ENCODE data around the gene RLF. TPM values are rescaled to one million over a fixed set of nuclear protein-coding genes. Genes with fewer than 3 reads are reported as not detected.

Gene RLF
- total and polyA plus RNA-seq, 9 of the 15 experiments (the other 6 are each of a cell fraction or from before 2014, with no cell fraction given) = 3.6 to 35.0 (median 21.2) TPM

DNA sequence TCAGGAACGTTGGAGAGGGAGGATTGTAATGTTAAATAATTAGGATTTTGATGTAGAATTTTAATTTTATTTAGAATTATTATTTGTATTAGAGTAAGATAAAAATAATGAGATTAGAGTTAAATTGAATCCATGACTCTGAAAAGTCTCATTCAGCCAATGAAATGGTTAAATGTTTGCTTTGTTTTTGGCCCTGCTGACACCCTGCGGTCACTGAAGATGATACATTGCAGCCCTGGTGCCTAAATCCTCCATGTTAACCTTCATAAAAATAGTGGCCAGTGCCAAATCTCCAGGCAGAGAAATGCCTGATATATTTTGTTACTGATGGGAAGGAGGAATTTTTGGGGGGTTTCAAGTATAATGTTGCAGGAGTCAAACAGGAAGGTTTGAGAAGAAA is 27.3 kb upstream of the RLF start (continued):
- TF ChIP-seq, protein P1, sequence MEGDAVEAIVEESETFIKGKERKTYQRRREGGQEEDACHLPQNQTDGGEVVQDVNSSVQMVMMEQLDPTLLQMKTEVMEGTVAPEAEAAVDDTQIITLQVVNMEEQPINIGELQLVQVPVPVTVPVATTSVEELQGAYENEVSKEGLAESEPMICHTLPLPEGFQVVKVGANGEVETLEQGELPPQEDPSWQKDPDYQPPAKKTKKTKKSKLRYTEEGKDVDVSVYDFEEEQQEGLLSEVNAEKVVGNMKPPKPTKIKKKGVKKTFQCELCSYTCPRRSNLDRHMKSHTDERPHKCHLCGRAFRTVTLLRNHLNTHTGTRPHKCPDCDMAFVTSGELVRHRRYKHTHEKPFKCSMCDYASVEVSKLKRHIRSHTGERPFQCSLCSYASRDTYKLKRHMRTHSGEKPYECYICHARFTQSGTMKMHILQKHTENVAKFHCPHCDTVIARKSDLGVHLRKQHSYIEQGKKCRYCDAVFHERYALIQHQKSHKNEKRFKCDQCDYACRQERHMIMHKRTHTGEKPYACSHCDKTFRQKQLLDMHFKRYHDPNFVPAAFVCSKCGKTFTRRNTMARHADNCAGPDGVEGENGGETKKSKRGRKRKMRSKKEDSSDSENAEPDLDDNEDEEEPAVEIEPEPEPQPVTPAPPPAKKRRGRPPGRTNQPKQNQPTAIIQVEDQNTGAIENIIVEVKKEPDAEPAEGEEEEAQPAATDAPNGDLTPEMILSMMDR (IDR thresholded peaks at IDR 0.05 in 2 of 3, conservative IDR thresholded peaks at IDR 0.05 in 1 of 3; ENCODE audit: insufficient read depth in 2 of 3, low read depth in 1 of 3, low read length in 3 of 3) = peak; percentile 20 to 41 (median 25); a peak in 2 of 6 replicates
- no peak for TF ChIP-seq ZNF134 (CRISPR knock-in tag; conservative IDR thresholded peaks at IDR 0.05)
- TF ChIP-seq RAD21 (CRISPR knock-in tag; conservative IDR thresholded peaks at IDR 0.05 in 1 of 2, IDR thresholded peaks at IDR 0.05 in 1 of 2) = peak in 1 of 2 experiments; percentile 21; a peak in 1 of 4 replicates
- no peak for TF ChIP-seq ARID1B (IDR thresholded peaks at IDR 0.05)

DNA sequence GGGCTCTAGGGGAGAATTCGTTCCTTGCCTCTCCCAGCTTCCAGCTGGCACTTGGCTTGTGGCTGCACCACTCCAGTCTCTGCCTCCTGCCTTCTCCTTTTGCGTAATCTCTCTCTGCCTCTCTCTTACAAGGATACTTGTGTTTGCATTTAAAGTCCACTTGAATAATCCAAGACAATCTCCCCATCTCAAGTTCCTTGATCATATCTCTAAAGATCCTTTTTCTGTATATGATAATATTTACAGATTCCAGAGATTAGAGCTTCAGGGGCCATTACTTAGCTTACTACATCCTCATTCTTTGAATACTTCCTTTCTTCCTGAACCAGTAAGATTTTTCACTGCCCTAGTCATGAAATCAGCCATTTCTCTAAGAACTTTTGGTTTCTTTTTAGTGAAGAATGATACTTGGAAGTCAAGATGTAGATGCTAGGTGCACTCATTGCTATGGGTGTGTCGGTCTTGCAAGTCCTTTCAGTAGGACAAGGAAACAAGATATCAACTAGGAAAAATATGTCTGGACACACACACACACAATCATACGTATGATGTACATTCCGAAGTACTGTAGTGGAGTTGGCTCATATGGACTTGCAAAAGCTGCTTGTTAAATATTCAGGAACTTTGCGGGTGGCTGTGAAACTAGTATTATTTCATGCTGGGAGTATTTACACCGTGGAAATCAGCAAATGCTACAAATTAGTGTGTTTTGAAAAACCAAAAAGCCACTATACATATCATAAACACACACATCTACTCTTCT is 20.8 kb upstream of the RLF start:
- no peaks in the 10 kb centered on the region for H3K9me1 ChIP-seq (ENCODE audit: control insufficient read depth, insufficient read depth, low read length)
- peaks cover 4 to 7% of the 10 kb centered on the region in 2 experiments; a peak in 2 of 5 replicates for H3K27me3 ChIP-seq (ENCODE audit: control insufficient read depth in 2 of 2, insufficient read depth in 2 of 2, low read length in 2 of 2)
- intact Hi-C loops (cut with micrococcal nuclease) (loop anchor here (5.0 kb wide), 2 partner anchors 58 to 707 kb away; no protein-coding TSS in a partner anchor), in situ Hi-C loops (cut with MboI) (no loop called here)
- no peaks in the 10 kb centered on the region for H3K36me3 ChIP-seq (ENCODE audit: control insufficient read depth, insufficient read depth, low read length)
- H3K79me2 ChIP-seq (ENCODE audit: control insufficient read depth, insufficient read depth, low read length) = no peaks in the 10 kb centered on the region
- H3K9ac ChIP-seq (ENCODE audit: insufficient read depth in 1 of 2, low read depth in 2 of 2, low read length in 2 of 2) = no peak overlapping the region
- FAIRE-seq (no peak), DNase-seq (ENCODE audit: extremely low read depth in 1 of 4, low spot score in 3 of 4) (no peak), ATAC-seq (no peak)
- no peak overlapping the region for H3K4me2 ChIP-seq (ENCODE audit: insufficient read depth, low read length)
- H3K4me1 ChIP-seq (replicated peaks in 1 of 2; ENCODE audit: control insufficient read depth in 2 of 2, insufficient read depth in 2 of 2, low read length in 2 of 2) = no peaks in the 10 kb centered on the region
- no peak overlapping the region for H3K27ac ChIP-seq (ENCODE audit: extremely low read depth, low read depth, low read length)
- BruUV-seq (replicated peaks) = no TSS peak
- peak overlapping the region; percentile 10; the same call in 1 of the 2 replicates for H2AFZ ChIP-seq (ENCODE audit: low read depth, low read length)
- no peaks in the 10 kb centered on the region for H3K9me3 ChIP-seq (replicated peaks; ENCODE audit: control insufficient read depth, insufficient read depth, low read depth, low read length)
- POLR2A ChIA-PET = interaction anchor here (0.5 to 0.9 kb wide), 5 partner anchors 12 to 287 kb away, joined by 3 to 4 read pairs (median 3); no protein-coding TSS in a partner anchor
- WGBS (ENCODE audit: insufficient coverage, low coverage, missing lambda C conversion rate) = 22% methylated on average over 7 of the region's 7 CpGs
- H3K4me3 ChIP-seq = no peak overlapping the region
- TF ChIP-seq CEBPB (tag; IDR thresholded peaks at IDR 0.05) = peak; percentile 39; the same call in 1 of the 2 replicates
- no peak for TF ChIP-seq NFRKB (IDR thresholded peaks at IDR 0.05; ENCODE audit: low read depth)
- peak; percentile 28; the same call in 1 of the 2 replicates for TF ChIP-seq GATA2 (CRISPR knock-in tag; IDR thresholded peaks at IDR 0.05)
- CTCF ChIA-PET (ENCODE audit: low intra/inter-chr PET ratio) = interaction anchor here (1.0 kb wide), 1 partner anchor 264 kb away, joined by 5 read pairs; no protein-coding TSS in a partner anchor
- H4K20me1 ChIP-seq (replicated peaks; ENCODE audit: control insufficient read depth, insufficient read depth, low read length) = no peaks in the 10 kb centered on the region
